Astrocyte of the spinal cord (primary cell): ENCODE measurements around the gene RNFT2.
A peak's percentile ranks its signal among the peaks of the same experiment; 100 is the strongest.

Experiments used
- DNase-seq: peaks from one replicate; pipeline ENCODE4 v3.0.0; 2011; ENCODE audit warnings: low read depth, low spot score
- H3K4me3 ChIP-seq: 2 replicates; pipeline ENCODE4 v1.5.1; 2011; ENCODE audit warnings: low read depth, mild to moderate bottlenecking, low read length, moderate library complexity
- in situ Hi-C: cut with HindIII; loops from 2 replicates; pipeline ENCODE4 v1.10.0; 2017; ENCODE audit warnings: low sequenced_read_pairs
- TF ChIP-seq, protein P1 (sequence below): IDR thresholded peaks from 2 replicates; pipeline ENCODE4 v1.5.1; 2012; ENCODE audit warnings: low read depth, mild to moderate bottlenecking, low read length, inconsistent platforms

RNFT2 gene

DNA sequence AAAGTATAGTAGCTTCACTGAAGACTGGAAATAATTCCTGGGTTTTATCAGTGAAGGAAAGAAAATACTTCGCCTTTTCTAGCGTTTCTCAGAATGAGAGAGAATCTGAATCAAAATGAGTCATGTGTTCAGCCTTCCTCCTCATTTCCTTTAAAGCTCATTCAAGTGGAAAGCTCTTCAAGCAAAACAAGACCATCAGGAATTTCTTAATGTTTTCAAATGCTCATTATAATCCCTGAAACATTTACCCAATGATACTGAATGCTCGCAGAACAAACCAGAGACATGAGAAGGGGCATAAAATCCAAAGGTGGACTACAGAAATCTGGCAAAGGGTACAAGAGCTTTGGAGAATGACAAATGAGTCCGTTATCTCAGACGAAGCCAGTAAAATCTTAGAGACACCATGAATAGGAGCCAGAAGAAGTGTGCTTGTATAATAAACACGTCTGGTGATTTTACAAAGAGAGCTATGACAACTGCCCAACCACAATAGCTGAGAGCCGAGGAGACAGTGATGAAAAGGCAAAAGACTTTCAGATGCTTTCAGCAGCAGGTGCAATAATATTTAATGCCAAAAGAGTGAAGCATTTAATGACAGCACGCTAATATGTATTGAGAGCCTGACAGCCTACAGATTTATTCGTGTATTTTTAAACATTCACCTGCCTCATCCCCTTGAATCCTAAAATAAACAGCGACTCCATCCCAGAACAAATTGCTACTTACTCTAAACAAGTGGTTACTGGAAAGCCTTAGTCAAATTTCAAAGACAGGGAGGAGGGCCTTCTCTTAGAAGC lies 19.3 kb upstream of the RNFT2 start:
- peak; percentile 67 for DNase-seq
- TF ChIP-seq, protein P1, sequence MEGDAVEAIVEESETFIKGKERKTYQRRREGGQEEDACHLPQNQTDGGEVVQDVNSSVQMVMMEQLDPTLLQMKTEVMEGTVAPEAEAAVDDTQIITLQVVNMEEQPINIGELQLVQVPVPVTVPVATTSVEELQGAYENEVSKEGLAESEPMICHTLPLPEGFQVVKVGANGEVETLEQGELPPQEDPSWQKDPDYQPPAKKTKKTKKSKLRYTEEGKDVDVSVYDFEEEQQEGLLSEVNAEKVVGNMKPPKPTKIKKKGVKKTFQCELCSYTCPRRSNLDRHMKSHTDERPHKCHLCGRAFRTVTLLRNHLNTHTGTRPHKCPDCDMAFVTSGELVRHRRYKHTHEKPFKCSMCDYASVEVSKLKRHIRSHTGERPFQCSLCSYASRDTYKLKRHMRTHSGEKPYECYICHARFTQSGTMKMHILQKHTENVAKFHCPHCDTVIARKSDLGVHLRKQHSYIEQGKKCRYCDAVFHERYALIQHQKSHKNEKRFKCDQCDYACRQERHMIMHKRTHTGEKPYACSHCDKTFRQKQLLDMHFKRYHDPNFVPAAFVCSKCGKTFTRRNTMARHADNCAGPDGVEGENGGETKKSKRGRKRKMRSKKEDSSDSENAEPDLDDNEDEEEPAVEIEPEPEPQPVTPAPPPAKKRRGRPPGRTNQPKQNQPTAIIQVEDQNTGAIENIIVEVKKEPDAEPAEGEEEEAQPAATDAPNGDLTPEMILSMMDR, result no peak
- in situ Hi-C loops, result no loop called here

GRCh38 chr12:116719731-116720528 lies 18.2 kb upstream of the RNFT2 start:
- TF ChIP-seq, protein P1, result no peak
- in situ Hi-C loops, result no loop called here
- no peak overlapping the region for H3K4me3 ChIP-seq
- no peak for DNase-seq

More for the DNA sequence above, 19.3 kb upstream of the RNFT2 start:
- H3K4me3 ChIP-seq, result no peak overlapping the region

DNA sequence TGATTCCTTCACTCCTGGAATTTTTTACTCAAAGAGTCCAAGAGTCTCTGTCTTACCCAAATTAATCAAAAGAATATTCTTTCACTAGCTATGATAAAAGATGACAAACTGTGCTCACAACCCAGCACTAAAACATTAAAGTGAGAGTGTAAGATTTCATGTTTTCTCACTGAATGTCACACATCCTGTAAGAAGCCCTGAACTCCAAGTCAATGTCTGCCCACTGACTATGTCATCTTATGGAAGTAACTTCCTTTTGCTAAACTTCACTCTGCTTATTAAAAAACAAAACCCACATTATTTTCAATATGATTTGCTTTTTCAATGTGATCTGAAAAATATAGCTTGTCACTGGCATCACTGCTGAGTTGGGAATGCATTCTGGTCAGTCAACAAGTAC lies 15.9 kb upstream of the RNFT2 start:
- no peak overlapping the region for H3K4me3 ChIP-seq
- no peak for DNase-seq
- TF ChIP-seq, protein P1, result no peak
- in situ Hi-C loops, result no loop called here

DNA sequence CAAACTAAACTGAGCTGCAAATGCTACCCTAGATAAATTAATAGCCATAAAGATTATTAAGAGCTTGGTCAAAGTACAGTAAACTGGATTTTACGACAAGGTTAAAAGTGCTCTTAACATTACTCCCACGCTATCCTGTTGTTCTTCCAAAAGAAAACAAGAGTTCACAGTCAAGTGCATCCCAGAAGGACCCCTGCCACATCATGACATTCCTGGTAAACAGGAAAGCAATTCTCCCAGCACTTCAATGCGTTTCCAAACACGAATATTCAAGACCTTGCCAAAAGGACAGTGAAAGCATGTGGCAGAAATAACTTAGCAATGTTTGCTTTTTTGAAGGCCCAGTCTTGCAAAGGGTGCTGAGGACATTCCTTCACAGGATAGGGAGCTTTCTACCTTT lies 11.4 kb upstream of the RNFT2 start:
- no peak for DNase-seq
- H3K4me3 ChIP-seq, result no peak overlapping the region
- in situ Hi-C loops, result no loop called here
- TF ChIP-seq, protein P1, result no peak

- TF ChIP-seq, protein P1, result no peak
- no peak for DNase-seq
- in situ Hi-C loops, result no loop called here
- no peak overlapping the region for H3K4me3 ChIP-seq
These were observed 10.9 kb upstream of the RNFT2 start for GRCh38 chr12:116727261-116727660.

GRCh38 chr12:116727891-116728290 lies 10.2 kb upstream of the RNFT2 start:
- TF ChIP-seq, protein P1, result no peak
- no peak for DNase-seq
- no peak overlapping the region for H3K4me3 ChIP-seq
- in situ Hi-C loops, result no loop called here
